ENCODE results near the gene MYD88. TPM values are rescaled to one million over a fixed set of nuclear protein-coding genes. Genes with fewer than 3 reads are reported as not detected.

The MYD88 gene
- total and polyA plus RNA-seq, 9 of the 15 experiments (the other 6 are each of a cell fraction or from before 2014, with no cell fraction given) = 3.2 to 47.3 (median 27.6) TPM

DNA sequence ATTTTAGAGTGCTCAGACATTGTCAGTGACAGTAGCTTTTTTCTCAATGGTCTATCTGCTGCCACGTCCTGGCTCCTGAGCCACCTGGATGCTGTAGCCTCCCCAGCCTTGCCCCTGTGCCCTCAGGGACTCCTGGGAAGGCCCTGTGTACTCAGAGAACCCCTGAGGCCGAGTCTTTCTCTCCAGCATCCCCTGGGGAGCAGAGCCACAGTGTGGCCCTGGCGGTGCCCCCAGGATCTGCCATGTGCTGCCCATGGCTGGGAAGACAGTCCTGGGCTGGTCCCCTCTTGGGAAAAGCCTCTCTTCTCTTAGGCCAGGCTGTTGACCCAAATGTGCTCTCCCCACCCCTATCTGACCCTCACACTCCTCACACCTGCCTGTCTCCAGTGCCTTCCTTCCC lies 5.0 kb downstream of the MYD88 start:
- Histone ChIP-seq H3K4me1 (replicated peaks in 1 of 2; ENCODE audit: control insufficient read depth in 2 of 2, insufficient read depth in 2 of 2, low read length in 2 of 2) (peaks cover 8 to 16% of the 10 kb centered on the region in 2 experiments; a peak in 4 of 5 replicates), H3K9me3 (replicated peaks; ENCODE audit: control insufficient read depth, insufficient read depth, low read depth, low read length) (no peaks in the 10 kb centered on the region), H3K9ac (ENCODE audit: insufficient read depth in 1 of 2, low read depth in 2 of 2, low read length in 2 of 2) (peak overlapping the region in 1 of 2 experiments; percentile 74; a peak in 2 of 4 replicates), H2AFZ (ENCODE audit: low read depth, low read length) (no peak overlapping the region; the same call in 1 of the 2 replicates), H3K9me1 (ENCODE audit: control insufficient read depth, insufficient read depth, low read length) (no peaks in the 10 kb centered on the region), H3K4me3 (no peak overlapping the region), H3K36me3 (ENCODE audit: control insufficient read depth, insufficient read depth, low read length) (peaks cover 26% of the 10 kb centered on the region; the same call in 2 of the 3 replicates), H3K79me2 (ENCODE audit: control insufficient read depth, insufficient read depth, low read length) (peaks cover 16% of the 10 kb centered on the region), H3K27ac (ENCODE audit: extremely low read depth, low read depth, low read length) (no peak overlapping the region), H3K4me2 (ENCODE audit: insufficient read depth, low read length) (no peak overlapping the region), H3K27me3 (ENCODE audit: control insufficient read depth in 2 of 2, insufficient read depth in 2 of 2, low read length in 2 of 2) (no peaks in the 10 kb centered on the region; a peak in 1 of 5 replicates), H4K20me1 (replicated peaks; ENCODE audit: control insufficient read depth, insufficient read depth, low read length) (no peaks in the 10 kb centered on the region)
- WGBS (ENCODE audit: insufficient coverage, low coverage, missing lambda C conversion rate) = 24% methylated on average over 3 of the region's 3 CpGs
- intact Hi-C loops (cut with micrococcal nuclease) = no loop called here
- ChIA-PET CTCF (ENCODE audit: low intra/inter-chr PET ratio) (no interaction called here), POLR2A (interaction anchor here (2.1 to 3.7 kb wide), 3 partner anchors 10 to 22 kb away, joined by 9 to 17 read pairs (median 14); partner anchors contain the start of gene OXSR1)
- no peak for DNase-seq (ENCODE audit: extremely low read depth in 1 of 4, low spot score in 3 of 4)
- no peak for FAIRE-seq
- no TSS peak for BruUV-seq (replicated peaks)
- in situ Hi-C loops (cut with MboI) = no loop called here
- TF ChIP-seq SOX6 (IDR thresholded peaks at IDR 0.05) = no peak
- TF ChIP-seq ZFX (CRISPR knock-in tag; IDR thresholded peaks at IDR 0.05) = no peak
- TF ChIP-seq FOXP1 (CRISPR knock-in tag; IDR thresholded peaks at IDR 0.05) = no peak
- no peak for TF ChIP-seq FOXA3 (CRISPR knock-in tag; conservative IDR thresholded peaks at IDR 0.05 in 1 of 2, IDR thresholded peaks at IDR 0.05 in 1 of 2)
- no peak for TF ChIP-seq POLR3G (IDR thresholded peaks at IDR 0.05; ENCODE audit: extremely low read depth, insufficient read length, insufficient replicate concordance)
- no peak for TF ChIP-seq RFX1 (IDR thresholded peaks at IDR 0.05)
- no peak for TF ChIP-seq DNMT1 (IDR thresholded peaks at IDR 0.05)
- TF ChIP-seq, protein P1, sequence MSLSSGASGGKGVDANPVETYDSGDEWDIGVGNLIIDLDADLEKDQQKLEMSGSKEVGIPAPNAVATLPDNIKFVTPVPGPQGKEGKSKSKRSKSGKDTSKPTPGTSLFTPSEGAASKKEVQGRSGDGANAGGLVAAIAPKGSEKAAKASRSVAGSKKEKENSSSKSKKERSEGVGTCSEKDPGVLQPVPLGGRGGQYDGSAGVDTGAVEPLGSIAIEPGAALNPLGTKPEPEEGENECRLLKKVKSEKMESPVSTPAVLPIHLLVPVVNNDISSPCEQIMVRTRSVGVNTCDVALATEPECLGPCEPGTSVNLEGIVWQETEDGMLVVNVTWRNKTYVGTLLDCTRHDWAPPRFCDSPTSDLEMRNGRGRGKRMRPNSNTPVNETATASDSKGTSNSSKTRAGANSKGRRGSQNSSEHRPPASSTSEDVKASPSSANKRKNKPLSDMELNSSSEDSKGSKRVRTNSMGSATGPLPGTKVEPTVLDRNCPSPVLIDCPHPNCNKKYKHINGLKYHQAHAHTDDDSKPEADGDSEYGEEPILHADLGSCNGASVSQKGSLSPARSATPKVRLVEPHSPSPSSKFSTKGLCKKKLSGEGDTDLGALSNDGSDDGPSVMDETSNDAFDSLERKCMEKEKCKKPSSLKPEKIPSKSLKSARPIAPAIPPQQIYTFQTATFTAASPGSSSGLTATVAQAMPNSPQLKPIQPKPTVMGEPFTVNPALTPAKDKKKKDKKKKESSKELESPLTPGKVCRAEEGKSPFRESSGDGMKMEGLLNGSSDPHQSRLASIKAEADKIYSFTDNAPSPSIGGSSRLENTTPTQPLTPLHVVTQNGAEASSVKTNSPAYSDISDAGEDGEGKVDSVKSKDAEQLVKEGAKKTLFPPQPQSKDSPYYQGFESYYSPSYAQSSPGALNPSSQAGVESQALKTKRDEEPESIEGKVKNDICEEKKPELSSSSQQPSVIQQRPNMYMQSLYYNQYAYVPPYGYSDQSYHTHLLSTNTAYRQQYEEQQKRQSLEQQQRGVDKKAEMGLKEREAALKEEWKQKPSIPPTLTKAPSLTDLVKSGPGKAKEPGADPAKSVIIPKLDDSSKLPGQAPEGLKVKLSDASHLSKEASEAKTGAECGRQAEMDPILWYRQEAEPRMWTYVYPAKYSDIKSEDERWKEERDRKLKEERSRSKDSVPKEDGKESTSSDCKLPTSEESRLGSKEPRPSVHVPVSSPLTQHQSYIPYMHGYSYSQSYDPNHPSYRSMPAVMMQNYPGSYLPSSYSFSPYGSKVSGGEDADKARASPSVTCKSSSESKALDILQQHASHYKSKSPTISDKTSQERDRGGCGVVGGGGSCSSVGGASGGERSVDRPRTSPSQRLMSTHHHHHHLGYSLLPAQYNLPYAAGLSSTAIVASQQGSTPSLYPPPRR (CRISPR knock-in tag; IDR thresholded peaks at IDR 0.05; ENCODE audit: borderline replicate concordance) = no peak
- TF ChIP-seq, protein P2, sequence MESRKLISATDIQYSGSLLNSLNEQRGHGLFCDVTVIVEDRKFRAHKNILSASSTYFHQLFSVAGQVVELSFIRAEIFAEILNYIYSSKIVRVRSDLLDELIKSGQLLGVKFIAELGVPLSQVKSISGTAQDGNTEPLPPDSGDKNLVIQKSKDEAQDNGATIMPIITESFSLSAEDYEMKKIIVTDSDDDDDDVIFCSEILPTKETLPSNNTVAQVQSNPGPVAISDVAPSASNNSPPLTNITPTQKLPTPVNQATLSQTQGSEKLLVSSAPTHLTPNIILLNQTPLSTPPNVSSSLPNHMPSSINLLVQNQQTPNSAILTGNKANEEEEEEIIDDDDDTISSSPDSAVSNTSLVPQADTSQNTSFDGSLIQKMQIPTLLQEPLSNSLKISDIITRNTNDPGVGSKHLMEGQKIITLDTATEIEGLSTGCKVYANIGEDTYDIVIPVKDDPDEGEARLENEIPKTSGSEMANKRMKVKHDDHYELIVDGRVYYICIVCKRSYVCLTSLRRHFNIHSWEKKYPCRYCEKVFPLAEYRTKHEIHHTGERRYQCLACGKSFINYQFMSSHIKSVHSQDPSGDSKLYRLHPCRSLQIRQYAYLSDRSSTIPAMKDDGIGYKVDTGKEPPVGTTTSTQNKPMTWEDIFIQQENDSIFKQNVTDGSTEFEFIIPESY (CRISPR knock-in tag; IDR thresholded peaks at IDR 0.05) = no peak
- no peak for TF ChIP-seq ZNF507 (tag; conservative IDR thresholded peaks at IDR 0.05)
- no peak for ATAC-seq
